Measurements from ENCODE around the gene PTCD1.

Gene PTCD1

GRCh38 chr7:99438573-99439480, at the start of gene PTCD1, which contains the start of gene CPSF4:
TSS of gene PTCD1 (minus strand) at chr7:99438798. CDS start at chr7:99435242, 3,556 bp downstream.
TSS of gene CPSF4 (plus strand) at chr7:99438943. CDS start at chr7:99439083, 140 bp downstream.
- peak; percentile 98 for ATAC-seq
- peaks cover 62% of the 10 kb centered on the region for H3K36me3 Mint-ChIP-seq

GRCh38 chr7:99485094-99485493, 46.5 kb upstream of the PTCD1 start:
- H3K36me3 Mint-ChIP-seq: peaks cover 87% of the 10 kb centered on the region
- H3K27ac Mint-ChIP-seq: no peak overlapping the region
- H3K4me1 Mint-ChIP-seq: no peaks in the 10 kb centered on the region
- no peak for DNase-seq (ENCODE audit: low spot score in 2 of 2)
- no peaks in the 10 kb centered on the region for H3K9me3 Mint-ChIP-seq
- H3K4me3 Mint-ChIP-seq: no peak overlapping the region
- no peak for ATAC-seq

More at GRCh38 chr7:99438573-99439480, at the start of gene PTCD1, which contains the start of gene CPSF4:
- Mint-ChIP-seq H3K4me1 (peaks cover 38% of the 10 kb centered on the region), H3K9me3 (no peaks in the 10 kb centered on the region), H3K4me3 (peak within 1 kb of the TSS; percentile 99), H3K27ac (peak within 1 kb of the TSS; percentile 98)
- peak; percentile 90 to 96 for DNase-seq (ENCODE audit: low spot score in 2 of 2)

- H3K36me3 Mint-ChIP-seq: peaks cover 62% of the 10 kb centered on the region
- H3K9me3 Mint-ChIP-seq: no peaks in the 10 kb centered on the region
- peak; percentile 24 for ATAC-seq
- H3K4me1 Mint-ChIP-seq: peaks cover 34% of the 10 kb centered on the region
- DNase-seq (ENCODE audit: low spot score in 2 of 2): no peak
- no peak overlapping the region for H3K4me3 Mint-ChIP-seq
- H3K27ac Mint-ChIP-seq: peak overlapping the region; percentile 81
Measured at GRCh38 chr7:99478464-99479440, 40.2 kb upstream of the PTCD1 start.

- H3K36me3 Mint-ChIP-seq: peaks cover 55% of the 10 kb centered on the region
- H3K27ac Mint-ChIP-seq: no peak overlapping the region
- no peaks in the 10 kb centered on the region for H3K9me3 Mint-ChIP-seq
- DNase-seq (ENCODE audit: low spot score in 2 of 2): no peak
- H3K4me3 Mint-ChIP-seq: no peak overlapping the region
- no peak for ATAC-seq
- H3K4me1 Mint-ChIP-seq: peaks cover 48% of the 10 kb centered on the region
Measured at GRCh38 chr7:99476107-99476506, 37.5 kb upstream of the PTCD1 start.

GRCh38 chr7:99473315-99473596, 34.7 kb upstream of the PTCD1 start:
- no peak for ATAC-seq
- Mint-ChIP-seq H3K4me1 (peaks cover 38% of the 10 kb centered on the region), H3K4me3 (peak overlapping the region; percentile 98), H3K36me3 (peaks cover 30% of the 10 kb centered on the region), H3K27ac (peak overlapping the region; percentile 96), H3K9me3 (no peaks in the 10 kb centered on the region)
- DNase-seq (ENCODE audit: low spot score in 2 of 2): no peak

- peaks cover 30% of the 10 kb centered on the region for H3K36me3 Mint-ChIP-seq
- peaks cover 33% of the 10 kb centered on the region for H3K4me1 Mint-ChIP-seq
- H3K9me3 Mint-ChIP-seq: no peaks in the 10 kb centered on the region
- H3K27ac Mint-ChIP-seq: peak within 1 kb of the TSS; percentile 96
- peak; percentile 88 to 96 for DNase-seq (ENCODE audit: low spot score in 2 of 2)
- ATAC-seq: peak; percentile 98
- peak within 1 kb of the TSS; percentile 98 for H3K4me3 Mint-ChIP-seq
Measured at GRCh38 chr7:99472561-99473314, 34.1 kb upstream of the PTCD1 start, which contains the start of gene ZNF789. TSS of gene ZNF789 (plus strand) at chr7:99472890. CDS start at chr7:99476457, 3,567 bp downstream.

- DNase-seq (ENCODE audit: low spot score in 2 of 2): no peak
- Mint-ChIP-seq H3K36me3 (peaks cover 39% of the 10 kb centered on the region), H3K4me1 (peaks cover 31% of the 10 kb centered on the region), H3K27ac (no peak overlapping the region), H3K4me3 (no peak overlapping the region), H3K9me3 (no peaks in the 10 kb centered on the region)
- ATAC-seq: no peak
Measured at GRCh38 chr7:99469381-99470065, 30.9 kb upstream of the PTCD1 start.

GRCh38 chr7:99468336-99468918, 29.8 kb upstream of the PTCD1 start:
- peaks cover 42% of the 10 kb centered on the region for H3K36me3 Mint-ChIP-seq
- H3K9me3 Mint-ChIP-seq: no peaks in the 10 kb centered on the region
- no peak overlapping the region for H3K27ac Mint-ChIP-seq
- no peak for DNase-seq (ENCODE audit: low spot score in 2 of 2)
- no peak overlapping the region for H3K4me3 Mint-ChIP-seq
- ATAC-seq: no peak
- peaks cover 36% of the 10 kb centered on the region for H3K4me1 Mint-ChIP-seq

- ATAC-seq: peak; percentile 6
- no peak for DNase-seq (ENCODE audit: low spot score in 2 of 2)
- Mint-ChIP-seq H3K4me3 (peak overlapping the region; percentile 94), H3K9me3 (no peaks in the 10 kb centered on the region), H3K36me3 (peaks cover 55% of the 10 kb centered on the region), H3K27ac (peak overlapping the region; percentile 95), H3K4me1 (peaks cover 30% of the 10 kb centered on the region)
Measured at GRCh38 chr7:99465421-99465768, 26.8 kb upstream of the PTCD1 start.

- ATAC-seq (no peak), DNase-seq (ENCODE audit: low spot score in 2 of 2) (no peak)
- H3K36me3 Mint-ChIP-seq: peaks cover 95% of the 10 kb centered on the region
- no peaks in the 10 kb centered on the region for H3K9me3 Mint-ChIP-seq
- H3K4me3 Mint-ChIP-seq: no peak overlapping the region
- peak overlapping the region; percentile 9 for H3K27ac Mint-ChIP-seq
- H3K4me1 Mint-ChIP-seq: peaks cover 53% of the 10 kb centered on the region
Measured at GRCh38 chr7:99461221-99461620, 22.6 kb upstream of the PTCD1 start.

- no peak for DNase-seq (ENCODE audit: low spot score in 2 of 2)
- peak overlapping the region; percentile 9 for H3K27ac Mint-ChIP-seq
- no peak overlapping the region for H3K4me3 Mint-ChIP-seq
- peaks cover 95% of the 10 kb centered on the region for H3K36me3 Mint-ChIP-seq
- H3K4me1 Mint-ChIP-seq: peaks cover 47% of the 10 kb centered on the region
- H3K9me3 Mint-ChIP-seq: no peaks in the 10 kb centered on the region
- ATAC-seq: no peak
Measured at GRCh38 chr7:99460651-99461050, 22.1 kb upstream of the PTCD1 start.

- Mint-ChIP-seq H3K4me3 (no peak overlapping the region), H3K4me1 (peaks cover 44% of the 10 kb centered on the region), H3K36me3 (peaks cover 96% of the 10 kb centered on the region), H3K9me3 (no peaks in the 10 kb centered on the region), H3K27ac (peak overlapping the region; percentile 19)
- peak; percentile 64 for ATAC-seq
- DNase-seq (ENCODE audit: low spot score in 2 of 2): no peak
Measured at GRCh38 chr7:99459087-99459486, 20.5 kb upstream of the PTCD1 start.

- Mint-ChIP-seq H3K4me3 (no peak overlapping the region), H3K9me3 (no peaks in the 10 kb centered on the region), H3K36me3 (peaks cover 96% of the 10 kb centered on the region), H3K27ac (peak overlapping the region; percentile 19), H3K4me1 (peaks cover 38% of the 10 kb centered on the region)
- ATAC-seq: no peak
- no peak for DNase-seq (ENCODE audit: low spot score in 2 of 2)
Measured at GRCh38 chr7:99457650-99458493, 19.3 kb upstream of the PTCD1 start.
